Activated CD4-positive, alpha-beta T cell treated with anti-CD3 and anti-CD28 coated beads, Interleukin-2, Interleukin-6, amounts not matched to agents 100 ng/mL and 50 ng/mL, durations not matched to agents 16 hours and 8 hours (primary cell): ENCODE results near the gene STAG2.
A peak's percentile ranks its signal among the peaks of the same experiment; 100 is the strongest.
"Not testable (repeated sequence)": the region's sequence is repeated elsewhere in the genome, so short reads cannot be mapped to it uniquely, and the experiment has no call there.

ENCODE experiments used
- DNase-seq: peaks from one replicate; pipeline ENCODE4 v3.0.0-alpha.2; 2020

The STAG2 gene

DNA sequence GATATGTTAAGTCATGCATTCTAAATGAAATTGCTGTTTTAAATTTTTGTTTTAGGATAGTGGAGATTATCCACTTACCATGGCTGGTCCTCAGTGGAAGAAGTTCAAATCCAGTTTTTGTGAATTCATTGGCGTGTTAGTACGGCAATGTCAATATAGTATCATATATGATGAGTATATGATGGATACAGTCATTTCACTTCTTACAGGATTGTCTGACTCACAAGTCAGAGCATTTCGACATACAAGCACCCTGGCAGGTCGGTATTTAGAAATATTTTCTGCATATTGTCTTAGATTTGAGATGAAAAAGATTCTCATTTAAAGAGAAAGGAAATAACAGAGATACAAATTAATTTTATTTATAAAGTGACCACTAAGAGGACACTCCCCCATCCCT, 83.6 kb downstream of the STAG2 start:
- peak; percentile 14 for DNase-seq

DNA sequence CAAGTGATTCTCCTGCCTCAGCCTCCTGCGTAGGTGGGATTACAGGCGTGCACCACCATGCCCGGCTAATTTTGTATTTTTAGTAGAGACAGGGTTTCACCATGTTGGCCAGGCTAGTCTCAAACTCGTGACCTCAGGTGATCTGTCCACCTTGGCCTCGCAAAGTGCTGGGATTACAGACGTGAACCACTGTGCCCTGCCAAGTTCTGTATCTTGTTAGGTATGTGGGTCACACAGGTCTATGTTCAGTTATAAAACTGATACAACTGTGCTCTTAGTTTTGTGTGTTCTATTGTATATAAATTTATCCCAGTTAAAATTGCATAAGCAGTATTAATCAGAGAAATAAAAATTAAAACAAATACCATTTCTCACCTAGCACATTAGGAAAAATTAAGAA, 122.9 kb downstream of the STAG2 start:
- not testable (repeated sequence) for DNase-seq

DNA sequence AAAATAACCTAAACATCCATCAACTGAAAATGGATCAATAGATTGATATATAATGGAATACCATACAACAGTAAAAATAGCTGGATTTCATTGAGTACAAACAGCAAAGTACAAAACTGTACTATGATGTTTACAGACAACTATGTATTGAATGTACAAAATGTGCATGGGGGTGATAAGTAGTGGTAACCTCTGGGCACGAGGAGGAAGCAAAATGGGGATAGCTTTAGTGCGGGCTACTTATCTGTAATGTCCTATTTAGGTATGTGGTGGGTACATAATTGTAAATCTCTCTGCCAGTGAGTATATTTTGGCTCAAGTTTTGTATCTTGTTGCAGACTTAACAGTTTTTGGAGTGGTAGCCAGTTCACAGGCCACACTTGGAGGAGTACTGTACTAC, 123.6 kb downstream of the STAG2 start:
- no peak for DNase-seq

DNA sequence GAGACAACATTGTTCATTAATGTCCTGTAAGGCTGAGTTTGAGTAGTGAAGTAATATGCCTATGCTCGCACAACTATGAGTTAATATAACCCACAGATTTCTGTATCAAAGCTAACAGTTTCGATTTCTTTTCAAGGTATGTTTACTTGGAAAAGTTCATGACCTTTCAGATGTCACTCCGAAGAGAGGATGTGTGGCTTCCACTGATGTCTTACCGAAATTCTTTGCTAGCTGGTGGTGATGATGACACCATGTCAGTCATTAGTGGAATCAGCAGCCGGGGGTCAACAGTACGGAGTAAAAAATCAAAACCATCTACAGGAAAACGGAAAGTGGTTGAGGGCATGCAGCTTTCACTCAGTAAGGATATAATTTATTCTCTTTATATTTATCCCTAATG, 124.9 kb downstream of the STAG2 start:
- peak; percentile 61 for DNase-seq

DNA sequence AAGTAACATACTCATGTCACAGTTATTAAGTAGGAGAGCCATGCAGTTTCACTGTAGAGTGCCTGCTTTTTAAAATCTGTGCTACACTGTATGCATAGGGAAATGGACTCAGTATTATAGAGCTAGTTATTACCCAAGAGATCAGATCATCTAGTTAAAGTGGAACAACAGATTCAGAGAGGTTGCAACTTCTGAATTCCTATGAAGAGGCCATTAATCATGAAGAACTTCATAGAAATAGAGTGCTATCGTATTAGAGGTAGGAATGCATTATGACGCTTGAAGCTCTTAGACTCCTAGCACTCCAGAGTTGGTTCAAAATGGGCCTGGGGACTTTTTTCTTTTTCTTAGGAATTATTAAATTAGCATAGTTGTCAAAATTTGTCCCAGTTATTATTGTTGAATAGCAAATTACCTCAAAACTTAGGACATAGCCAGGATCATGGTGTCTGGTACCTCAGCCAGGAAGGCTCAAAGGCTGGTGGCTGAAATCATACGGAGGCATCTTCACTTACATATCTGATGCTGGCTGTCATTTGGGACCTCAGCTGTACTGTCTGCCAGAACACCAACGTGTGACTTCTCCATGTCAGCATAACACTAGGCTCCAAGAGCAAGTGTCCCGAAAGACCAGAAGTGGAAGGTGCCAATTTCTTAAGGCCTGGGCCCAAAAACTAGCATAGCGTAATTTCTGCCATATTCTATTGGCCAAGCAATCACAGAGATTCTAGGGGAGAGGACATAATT, 125.7 kb downstream of the STAG2 start:
- no peak for DNase-seq

- DNase-seq: no peak
These were observed 131.7 kb downstream of the STAG2 start for GRCh38 chrX:124093222-124093621.

DNA sequence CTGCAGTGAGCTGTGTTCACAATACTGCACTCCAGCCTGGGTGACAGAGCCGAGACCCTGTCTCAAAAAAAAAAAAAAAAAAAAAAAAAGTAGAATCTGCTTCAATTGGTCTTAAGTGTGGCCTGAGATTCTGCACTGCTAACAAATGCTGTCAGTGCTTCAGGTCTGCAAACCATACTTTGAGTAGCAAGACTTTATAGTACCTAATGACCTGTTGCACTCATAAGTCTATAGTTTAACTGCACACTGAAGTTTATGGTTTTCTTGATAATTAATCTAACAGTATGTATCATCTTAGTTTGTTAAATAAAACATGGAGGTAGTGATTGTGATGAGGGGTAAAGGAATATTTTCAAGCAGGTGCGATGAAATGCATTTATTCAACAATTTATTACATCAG, 135.6 kb downstream of the STAG2 start:
- DNase-seq: no peak

- peak; percentile 38 for DNase-seq
These were observed 136.6 kb downstream of the STAG2 start for GRCh38 chrX:124098089-124098488.

DNA sequence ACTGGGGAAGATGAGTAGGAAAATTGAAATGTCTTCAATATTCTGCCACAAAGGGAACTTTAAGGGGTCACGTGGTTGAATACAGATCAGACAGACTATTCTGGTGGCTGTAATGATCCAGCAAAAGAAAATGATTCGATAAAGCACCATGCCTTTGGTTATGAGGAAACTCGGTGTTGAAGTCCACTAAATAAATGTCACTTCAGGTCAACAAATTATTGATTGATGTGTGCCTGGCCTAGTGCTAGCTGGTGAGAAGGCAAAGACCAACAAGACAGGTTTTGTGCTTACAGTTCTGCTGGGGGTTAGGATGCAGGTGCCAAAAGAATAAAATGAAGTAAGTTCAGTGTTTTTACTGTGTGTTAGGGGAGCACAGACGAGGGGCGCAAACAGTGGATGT, 142.5 kb downstream of the STAG2 start:
- DNase-seq: no peak

DNA sequence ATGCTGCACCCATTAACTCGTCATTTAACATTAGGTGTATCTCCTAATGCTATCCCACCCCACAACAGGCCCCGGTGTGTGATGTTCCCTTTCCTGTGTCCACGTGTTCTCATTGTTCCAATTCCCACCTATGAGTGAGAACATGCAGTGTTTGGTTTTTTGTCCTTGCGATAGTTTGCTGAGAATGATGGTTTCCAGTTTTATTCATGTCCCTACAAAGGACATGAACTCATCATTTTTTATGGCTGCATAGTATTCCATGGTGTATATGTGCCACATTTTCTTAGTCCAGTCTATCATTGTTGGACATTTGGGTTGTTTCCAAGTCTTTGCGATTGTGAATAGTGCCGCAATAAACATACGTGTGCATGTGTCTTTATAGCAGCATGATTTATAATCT, 143.0 kb downstream of the STAG2 start:
- DNase-seq: not testable (repeated sequence)

DNA sequence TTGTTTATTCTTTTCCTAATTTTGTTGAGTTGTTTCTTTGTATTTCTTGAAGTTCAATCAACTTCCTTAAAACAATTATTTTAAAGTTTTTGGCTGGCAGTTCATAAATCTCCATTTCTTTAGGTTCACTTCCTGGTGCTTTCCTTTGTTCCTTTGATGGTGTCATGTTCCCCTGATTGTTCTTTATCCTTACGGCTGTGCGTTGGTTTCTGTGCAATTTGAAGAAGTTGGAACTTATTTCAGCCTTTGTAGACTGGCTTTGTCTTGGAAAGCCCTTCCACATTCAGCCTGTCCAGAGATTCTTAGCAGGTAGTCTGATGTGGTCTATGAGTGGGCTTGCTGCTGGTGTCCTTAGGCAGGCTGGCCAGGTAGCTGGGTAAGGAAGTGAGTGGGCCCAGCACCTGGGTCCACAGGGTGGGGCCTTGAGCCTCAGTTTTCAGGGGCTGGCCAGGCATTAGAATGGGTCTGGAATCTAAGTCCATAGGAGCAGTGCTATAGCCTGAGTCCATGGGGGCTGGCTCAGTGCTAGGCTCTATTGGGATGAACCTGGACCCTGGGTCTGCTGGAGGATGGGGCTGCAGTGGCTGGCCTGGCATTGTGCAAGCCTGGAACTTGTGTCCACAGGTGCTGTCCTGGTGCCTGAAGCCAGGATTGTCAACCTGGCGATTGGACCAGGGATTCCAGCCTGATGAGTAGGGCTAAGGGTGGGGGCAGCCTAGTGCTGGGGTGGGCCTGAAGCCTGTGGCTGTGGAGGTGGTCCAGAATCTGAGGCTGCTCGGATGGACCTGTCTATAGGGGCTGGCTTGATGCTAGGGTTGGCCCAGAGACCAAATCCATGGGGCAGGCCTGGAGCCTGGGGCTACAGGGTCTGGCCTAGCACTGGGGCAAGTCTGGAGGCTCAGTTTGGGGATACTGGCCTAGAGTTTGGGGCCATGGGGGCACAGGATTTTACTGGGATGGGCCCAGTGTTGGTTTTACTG, 152.4 kb downstream of the STAG2 start:
- no peak for DNase-seq

DNA sequence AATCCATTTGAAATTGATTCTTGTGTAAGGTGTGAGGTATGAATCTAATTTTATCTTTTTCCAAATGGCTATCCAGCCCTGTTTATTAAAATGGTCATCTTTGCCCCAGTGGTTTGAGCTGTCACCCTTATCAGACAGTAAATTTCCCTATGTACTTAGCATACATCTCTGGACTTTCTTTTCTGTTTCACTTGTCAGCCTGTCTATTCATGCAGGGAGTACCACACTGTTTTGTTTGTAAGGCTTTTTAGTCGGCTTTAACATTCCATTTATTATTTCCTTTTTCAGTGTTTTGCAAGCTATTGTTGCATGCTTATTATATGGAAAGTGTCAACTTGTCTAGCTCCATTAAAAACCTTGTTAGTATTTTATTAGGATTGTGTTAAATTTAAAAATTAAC, 155.8 kb downstream of the STAG2 start:
- no peak for DNase-seq

DNA sequence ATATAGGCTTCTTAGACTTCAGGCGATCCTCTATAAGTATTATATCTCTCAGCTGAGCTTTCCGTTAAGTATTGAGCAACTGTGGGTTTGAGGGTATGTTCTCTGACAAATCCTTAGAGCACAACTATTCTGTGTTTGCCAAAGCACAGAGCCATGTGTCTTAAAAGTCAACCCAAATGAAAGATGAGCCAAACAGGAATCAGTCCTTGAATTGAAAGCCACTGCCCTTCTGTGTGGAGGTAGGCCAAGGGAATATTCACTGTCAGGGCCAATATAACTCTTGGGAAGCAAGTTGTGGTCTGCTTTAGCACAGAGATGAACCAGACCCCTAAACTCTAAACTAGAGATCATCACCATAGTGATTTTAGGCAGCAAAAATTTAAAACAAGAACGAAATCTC, 164.0 kb downstream of the STAG2 start:
- no peak for DNase-seq

DNA sequence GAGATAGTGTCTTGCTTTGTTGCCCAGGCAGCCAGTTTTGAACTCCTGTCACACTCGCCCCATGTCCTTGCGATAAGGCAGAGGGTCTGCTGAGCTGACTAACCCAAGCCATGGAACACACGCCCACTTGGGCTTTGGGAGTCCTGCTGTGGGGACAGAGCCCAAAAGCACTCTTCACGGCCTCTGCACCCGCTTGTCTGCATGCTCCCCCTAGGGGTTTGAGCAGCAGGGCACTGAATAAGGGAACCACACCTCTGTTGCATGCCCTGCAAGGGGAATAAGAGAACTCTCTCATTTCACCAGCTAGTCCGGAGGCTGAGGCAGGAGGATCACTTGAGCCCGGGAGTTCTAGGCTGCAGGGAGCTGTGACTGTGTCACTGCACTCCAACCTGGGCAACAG, 166.0 kb downstream of the STAG2 start:
- DNase-seq: no peak

DNA sequence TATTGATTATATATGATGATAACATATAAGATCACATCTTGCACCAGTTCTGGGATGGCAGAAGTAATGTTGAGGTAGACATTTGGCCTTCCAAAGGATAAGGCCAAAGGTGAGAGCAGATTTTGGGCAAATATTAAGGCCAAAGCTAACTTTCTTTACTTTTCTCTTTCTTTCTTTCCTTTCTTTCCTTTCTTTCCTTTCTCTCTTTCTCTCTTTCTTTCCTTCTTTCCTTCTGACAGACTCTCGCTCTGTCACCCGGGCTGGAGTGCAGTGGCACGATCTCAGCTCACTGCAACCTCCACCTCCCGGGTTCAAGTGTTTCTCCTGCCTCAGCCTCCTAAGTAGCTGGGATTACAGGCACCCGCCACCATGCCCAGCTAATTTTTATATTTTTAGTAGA, 170.9 kb downstream of the STAG2 start:
- not testable (repeated sequence) for DNase-seq

DNA sequence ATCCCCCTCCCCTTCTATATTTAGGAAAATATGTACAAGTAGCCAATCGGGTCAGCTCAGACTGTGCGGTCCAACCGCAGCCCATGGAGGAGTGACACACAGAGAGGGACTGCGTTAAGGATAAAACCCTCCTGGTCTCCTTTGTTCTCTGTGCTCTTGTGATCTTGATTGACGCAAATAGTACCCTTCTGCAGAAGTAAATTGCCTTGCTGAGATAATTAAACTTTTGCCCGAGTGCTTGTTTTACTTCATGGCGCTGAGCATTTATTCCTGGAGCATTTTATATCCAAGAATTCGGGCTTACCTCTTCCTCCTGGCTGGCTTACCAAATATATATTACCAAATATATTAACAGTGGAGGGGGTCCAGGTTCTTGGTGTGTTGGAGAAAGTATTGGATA, 184.2 kb downstream of the STAG2 start:
- DNase-seq: no peak

DNA sequence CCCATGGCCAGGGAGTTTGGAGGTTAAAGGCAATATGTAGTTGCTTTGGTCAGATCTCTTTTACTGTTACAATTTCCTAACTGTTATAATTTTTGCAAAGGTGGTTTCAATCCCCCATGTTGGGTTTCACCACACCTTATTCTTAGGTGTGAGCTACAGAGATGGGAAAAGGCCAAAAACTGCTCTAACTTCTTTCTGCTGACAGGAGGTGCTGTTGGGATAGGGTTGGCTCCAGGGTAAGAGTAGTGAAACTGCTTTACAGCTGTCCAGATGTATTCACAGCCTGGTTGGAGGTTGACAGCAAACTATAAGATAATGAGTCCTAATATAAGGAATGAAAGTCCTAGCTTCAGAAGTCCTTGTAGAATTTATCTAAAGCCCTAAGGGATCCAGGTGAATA, 189.7 kb downstream of the STAG2 start:
- no peak for DNase-seq
